Stimulated activated naive CD8-positive, alpha-beta T cell treated with anti-CD3 and anti-CD28 coated beads, Interleukin-15, amount 100 ng/mL, for 72 hours (primary cell): ENCODE results near the gene CAMKMT.

ENCODE experiments used
- ATAC-seq: fragments of 150-1000 bp; cut with Tn5 transposase; 2 replicates; pipeline ENCODE4 v1.10.0; 2021; ENCODE audit warnings: mild to moderate bottlenecking, moderate library complexity
- DNase-seq, 2 donors: peaks; one replicate each; pipeline ENCODE4 v3.0.0; 2021 to 2022
- H3K27ac Mint-ChIP-seq, 2 donors: one replicate each; pipeline ENCODE4 v1.8.0; 2022; ENCODE audit warnings: mild to moderate bottlenecking in 2 of 2, mixed read lengths in 2 of 2, moderate library complexity in 2 of 2
- H3K27me3 Mint-ChIP-seq: one replicate; pipeline ENCODE4 v1.8.0; 2022; ENCODE audit warnings: mixed read lengths
- H3K4me1 Mint-ChIP-seq: one replicate; pipeline ENCODE4 v1.8.0; 2022; ENCODE audit warnings: mild to moderate bottlenecking, mixed read lengths
- H3K4me3 Mint-ChIP-seq, 2 donors: one replicate each; pipeline ENCODE4 v1.8.0; 2022; ENCODE audit warnings: mild to moderate bottlenecking in 2 of 2, mixed read lengths in 2 of 2, moderate library complexity in 1 of 2
- H3K9me3 Mint-ChIP-seq, 2 donors: one replicate each; pipeline ENCODE4 v1.8.0; 2022; ENCODE audit warnings: mixed read lengths in 2 of 2

The CAMKMT gene

GRCh38 chr2:44780406-44780805 is 418.7 kb downstream of the CAMKMT start:
- H3K27ac Mint-ChIP-seq, result no peak overlapping the region
- ATAC-seq (no peak), DNase-seq (no peak)
- peaks cover 5% of the 10 kb centered on the region for H3K4me1 Mint-ChIP-seq
- H3K27me3 Mint-ChIP-seq, result no peaks in the 10 kb centered on the region
- no peak overlapping the region for H3K4me3 Mint-ChIP-seq
- no peaks in the 10 kb centered on the region for H3K9me3 Mint-ChIP-seq

DNA sequence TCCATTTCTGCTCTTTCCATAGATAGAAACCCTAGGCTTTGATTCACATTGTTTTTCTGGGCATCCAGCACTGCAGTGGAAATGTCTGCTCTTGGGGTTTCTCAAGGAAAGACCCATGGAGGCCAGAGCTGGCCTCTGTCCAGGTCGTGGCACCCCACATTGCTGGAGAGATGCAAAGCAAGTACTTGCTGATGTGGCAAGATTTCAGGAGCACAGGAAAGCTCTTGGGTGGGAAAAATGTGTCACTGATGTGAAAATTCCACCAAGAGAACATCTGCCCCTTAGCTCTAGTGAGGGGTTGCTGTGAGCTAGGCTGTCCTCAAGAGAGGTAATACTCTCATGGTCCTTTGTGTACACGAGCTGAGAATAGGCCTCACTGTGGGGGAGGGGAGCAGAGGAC is 423.7 kb downstream of the CAMKMT start:
- no peak overlapping the region for H3K4me3 Mint-ChIP-seq
- peak overlapping the region in 1 of 2 donors; percentile 61 for H3K27ac Mint-ChIP-seq
- H3K4me1 Mint-ChIP-seq, result no peaks in the 10 kb centered on the region
- peaks cover 19% of the 10 kb centered on the region for H3K27me3 Mint-ChIP-seq
- H3K9me3 Mint-ChIP-seq, result no peaks in the 10 kb centered on the region
- no peak for ATAC-seq
- no peak for DNase-seq

- DNase-seq (no peak), ATAC-seq (no peak)
- H3K4me3 Mint-ChIP-seq, result no peak overlapping the region
- no peak overlapping the region for H3K27ac Mint-ChIP-seq
- H3K9me3 Mint-ChIP-seq, result peaks cover 0 to 1% of the 10 kb centered on the region in 2 donors
- peaks cover 20% of the 10 kb centered on the region for H3K27me3 Mint-ChIP-seq
- no peaks in the 10 kb centered on the region for H3K4me1 Mint-ChIP-seq
Observed at GRCh38 chr2:44786045-44786816, 424.5 kb downstream of the CAMKMT start.

GRCh38 chr2:44786817-44787214 is 425.1 kb downstream of the CAMKMT start:
- H3K27ac Mint-ChIP-seq, result no peak overlapping the region
- H3K27me3 Mint-ChIP-seq, result peaks cover 26% of the 10 kb centered on the region
- ATAC-seq (no peak), DNase-seq (no peak)
- H3K4me1 Mint-ChIP-seq, result no peaks in the 10 kb centered on the region
- H3K4me3 Mint-ChIP-seq, result no peak overlapping the region
- peaks cover 5 to 7% of the 10 kb centered on the region in 2 donors for H3K9me3 Mint-ChIP-seq

- H3K27me3 Mint-ChIP-seq, result peaks cover 35% of the 10 kb centered on the region
- H3K27ac Mint-ChIP-seq, result peak overlapping the region in 1 of 2 donors; percentile 12
- H3K4me1 Mint-ChIP-seq, result no peaks in the 10 kb centered on the region
- DNase-seq (no peak), ATAC-seq (no peak)
- no peak overlapping the region for H3K4me3 Mint-ChIP-seq
- peaks cover 5 to 14% of the 10 kb centered on the region in 2 donors for H3K9me3 Mint-ChIP-seq
Observed at GRCh38 chr2:44787663-44788062, 425.9 kb downstream of the CAMKMT start.

DNA sequence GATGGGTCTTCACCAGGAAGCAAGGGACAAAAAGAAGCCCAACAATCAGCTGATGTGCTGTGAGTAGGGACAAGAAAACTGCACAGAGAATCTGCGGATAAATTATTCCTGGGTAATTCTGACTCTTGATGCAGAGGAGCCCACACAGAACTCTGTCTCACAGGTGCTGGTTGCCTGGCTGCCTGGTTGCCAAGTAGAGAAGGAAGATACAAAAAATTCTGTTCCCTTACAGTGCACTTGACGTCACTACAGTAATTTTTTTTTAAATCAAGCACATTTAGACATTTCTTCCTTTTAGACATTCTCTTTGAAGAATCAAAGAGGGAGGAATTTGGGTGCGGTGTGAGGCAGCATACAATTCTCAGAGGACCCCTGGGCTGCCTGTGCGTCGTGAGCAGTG is 427.7 kb downstream of the CAMKMT start:
- Mint-ChIP-seq H3K4me1 (no peaks in the 10 kb centered on the region), H3K9me3 (peaks cover 5 to 21% of the 10 kb centered on the region in 2 donors), H3K4me3 (no peak overlapping the region), H3K27me3 (peaks cover 45% of the 10 kb centered on the region), H3K27ac (no peak overlapping the region)
- DNase-seq, result no peak
- no peak for ATAC-seq

- H3K4me3 Mint-ChIP-seq, result no peak overlapping the region
- H3K27ac Mint-ChIP-seq, result no peak overlapping the region
- H3K27me3 Mint-ChIP-seq, result peaks cover 45% of the 10 kb centered on the region
- ATAC-seq (no peak), DNase-seq (no peak)
- H3K9me3 Mint-ChIP-seq, result peaks cover 5 to 21% of the 10 kb centered on the region in 2 donors
- no peaks in the 10 kb centered on the region for H3K4me1 Mint-ChIP-seq
Observed at GRCh38 chr2:44789971-44790721, 428.4 kb downstream of the CAMKMT start.

DNA sequence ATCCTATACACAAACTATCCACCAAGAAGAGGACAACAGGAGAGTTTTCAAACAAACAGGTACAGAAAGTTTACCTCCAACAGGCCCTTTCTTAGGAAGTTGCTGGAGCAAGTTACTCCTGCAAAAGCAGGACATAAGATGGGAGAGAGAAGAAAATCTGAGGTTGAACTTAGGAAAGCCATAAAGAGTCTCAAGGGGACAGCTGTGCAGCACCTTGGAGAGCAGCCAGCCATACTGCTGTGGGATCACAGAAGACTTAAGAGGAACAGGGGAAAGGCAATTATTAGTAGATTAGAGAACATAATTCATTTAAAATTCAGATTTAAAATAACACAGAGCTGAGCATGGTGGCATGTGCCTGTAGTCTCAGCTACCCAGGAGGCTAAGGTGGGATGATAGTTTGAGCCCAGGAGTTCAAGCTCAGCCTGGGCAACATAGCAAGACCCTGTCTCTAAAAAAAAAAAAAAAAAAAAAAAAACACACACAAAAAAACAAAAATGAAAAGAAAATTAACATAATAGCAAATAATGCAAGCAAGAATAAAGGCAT is 431.6 kb downstream of the CAMKMT start:
- H3K9me3 Mint-ChIP-seq, result peaks cover 5 to 21% of the 10 kb centered on the region in 2 donors
- H3K4me1 Mint-ChIP-seq, result no peaks in the 10 kb centered on the region
- peaks cover 59% of the 10 kb centered on the region for H3K27me3 Mint-ChIP-seq
- peak overlapping the region in 1 of 2 donors; percentile 16 for H3K27ac Mint-ChIP-seq
- H3K4me3 Mint-ChIP-seq, result no peak overlapping the region
- no peak for DNase-seq
- ATAC-seq, result no peak

GRCh38 chr2:44796771-44797170 is 435.0 kb downstream of the CAMKMT start:
- Mint-ChIP-seq H3K27me3 (peaks cover 75% of the 10 kb centered on the region), H3K4me1 (peaks cover 11% of the 10 kb centered on the region), H3K27ac (no peak overlapping the region), H3K9me3 (peaks cover 0 to 14% of the 10 kb centered on the region in 2 donors), H3K4me3 (no peak overlapping the region)
- no peak for ATAC-seq
- DNase-seq, result no peak

DNA sequence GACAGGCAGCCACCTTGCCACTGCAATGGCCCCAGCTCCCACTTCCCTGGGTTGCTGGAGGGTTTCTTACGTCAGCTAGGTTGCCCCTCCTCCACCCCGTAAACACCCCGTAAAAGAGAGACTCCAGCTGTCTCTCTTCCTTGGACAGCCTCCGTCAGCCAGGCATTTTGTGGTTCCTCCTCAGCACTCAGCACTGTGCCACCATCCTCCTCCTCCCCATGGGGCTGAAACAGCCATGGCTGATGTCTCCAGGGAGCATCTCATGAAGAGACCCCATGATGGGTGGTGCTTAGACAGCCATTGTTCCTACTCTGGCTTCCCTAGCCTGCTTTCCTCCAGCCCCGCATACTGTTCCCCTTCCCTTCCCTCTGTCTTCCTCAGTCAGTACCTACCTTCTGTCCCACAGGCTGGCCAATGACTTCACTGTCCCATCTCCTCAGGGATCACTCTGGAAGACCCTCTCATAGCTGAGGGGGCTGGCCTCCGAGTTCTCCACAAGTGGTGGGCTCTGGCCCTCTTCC is 436.5 kb downstream of the CAMKMT start:
- Mint-ChIP-seq H3K27ac (no peak overlapping the region), H3K4me3 (no peak overlapping the region), H3K9me3 (peaks cover 0 to 5% of the 10 kb centered on the region in 2 donors), H3K27me3 (peaks cover 71% of the 10 kb centered on the region), H3K4me1 (peaks cover 17% of the 10 kb centered on the region)
- ATAC-seq, result no peak
- DNase-seq, result no peak

- H3K27ac Mint-ChIP-seq, result no peak overlapping the region
- H3K27me3 Mint-ChIP-seq, result peaks cover 75% of the 10 kb centered on the region
- H3K4me1 Mint-ChIP-seq, result peaks cover 17% of the 10 kb centered on the region
- no peak overlapping the region for H3K4me3 Mint-ChIP-seq
- ATAC-seq, result no peak
- H3K9me3 Mint-ChIP-seq, result no peaks in the 10 kb centered on the region
- no peak for DNase-seq
Observed at GRCh38 chr2:44799105-44799504, 437.4 kb downstream of the CAMKMT start.

DNA sequence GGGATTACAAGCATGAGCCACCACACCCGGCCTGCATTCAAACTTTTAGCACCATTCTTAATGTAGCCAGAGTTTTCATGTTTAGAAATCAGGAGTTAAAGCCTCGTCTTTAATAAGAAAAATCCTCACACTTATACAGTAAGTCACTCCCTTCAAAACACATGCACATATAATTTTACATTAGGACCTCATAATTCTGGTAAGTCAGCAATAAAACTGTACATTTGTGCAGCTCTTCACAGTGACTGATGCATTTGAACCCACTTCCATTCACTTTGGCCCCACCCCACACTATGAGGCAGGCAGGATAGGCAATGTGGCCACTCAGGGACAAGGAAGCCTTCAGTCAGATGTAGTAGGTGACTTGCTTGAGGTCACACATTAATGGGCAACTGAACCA is 438.0 kb downstream of the CAMKMT start:
- no peak for ATAC-seq
- no peaks in the 10 kb centered on the region for H3K9me3 Mint-ChIP-seq
- no peak overlapping the region for H3K27ac Mint-ChIP-seq
- H3K4me3 Mint-ChIP-seq, result no peak overlapping the region
- DNase-seq, result no peak
- H3K27me3 Mint-ChIP-seq, result peaks cover 82% of the 10 kb centered on the region
- H3K4me1 Mint-ChIP-seq, result peaks cover 17% of the 10 kb centered on the region

- Mint-ChIP-seq H3K4me3 (peak overlapping the region; percentile 60 to 66), H3K9me3 (no peaks in the 10 kb centered on the region), H3K27me3 (peaks cover 91% of the 10 kb centered on the region), H3K27ac (no peak overlapping the region), H3K4me1 (peaks cover 27% of the 10 kb centered on the region)
- no peak for DNase-seq
- ATAC-seq, result no peak
Observed at GRCh38 chr2:44801289-44801840, 439.6 kb downstream of the CAMKMT start.

DNA sequence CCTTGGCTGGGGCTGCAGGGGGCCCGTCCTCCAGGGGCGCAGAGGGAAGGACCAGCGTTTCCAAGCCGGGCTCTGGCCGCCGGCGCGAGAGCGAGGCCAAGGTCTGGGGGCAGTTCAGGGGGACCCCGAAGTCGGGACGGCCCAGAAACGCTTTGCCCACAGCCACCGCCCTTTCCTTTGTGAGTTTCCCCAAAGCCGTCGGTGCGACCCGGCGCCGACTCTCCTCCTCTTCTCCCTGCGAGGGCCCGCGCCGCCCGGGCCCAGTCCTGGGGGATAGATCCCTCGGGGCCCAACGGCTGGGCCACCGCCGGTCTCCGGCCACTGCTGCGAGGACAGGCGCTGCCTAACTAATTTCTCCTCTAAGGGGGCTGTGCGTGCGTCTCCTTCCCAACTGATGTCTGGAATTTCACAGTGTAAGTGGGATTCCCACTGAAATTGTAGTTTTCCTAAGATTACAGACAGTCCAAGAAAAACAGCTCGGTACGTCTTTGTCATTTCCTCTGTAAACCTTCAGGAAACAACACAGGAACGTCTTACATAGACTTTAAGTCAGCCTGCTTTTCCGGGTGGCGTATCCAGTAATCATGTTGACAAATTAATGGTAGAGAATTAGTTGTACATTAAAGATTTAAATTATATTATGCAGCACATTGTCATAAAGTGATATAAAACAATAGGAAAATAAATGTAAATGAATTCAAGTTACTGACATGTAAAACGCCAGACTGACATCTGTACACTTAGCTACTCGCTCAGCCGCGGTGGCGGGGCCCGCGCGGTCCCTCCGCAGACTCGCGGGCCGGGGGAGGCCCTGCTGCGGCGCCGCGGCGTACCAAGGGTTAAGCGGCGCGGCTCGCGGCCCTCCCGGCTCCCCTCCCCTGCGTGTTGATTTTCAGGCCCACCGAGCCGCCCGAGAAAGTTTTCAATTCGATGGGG is 440.4 kb downstream of the CAMKMT start:
- H3K27me3 Mint-ChIP-seq, result peaks cover 96% of the 10 kb centered on the region
- no peak overlapping the region for H3K27ac Mint-ChIP-seq
- DNase-seq (peak; percentile 7 to 14), ATAC-seq (peak; percentile 65)
- H3K4me1 Mint-ChIP-seq, result peaks cover 27% of the 10 kb centered on the region
- no peaks in the 10 kb centered on the region for H3K9me3 Mint-ChIP-seq
- peak overlapping the region; percentile 60 to 66 for H3K4me3 Mint-ChIP-seq
